NCI-H2107 treated with DMSO at 0.1 percent for 48 hours (cell line): ENCODE data around the gene ZNF653.
"Not testable (repeated sequence)": the region's sequence is repeated elsewhere in the genome, so short reads cannot be mapped to it uniquely, and the experiment has no call there.

ENCODE experiments used
- DNase-seq: peaks from one replicate; lab custom pipeline; 2025; ENCODE audit not compliant: unreplicated experiment; lab: John Stamatoyannopoulos, UW

The ZNF653 gene

GRCh38 chr19:11434703-11435056, 71.0 kb downstream of the ZNF653 start:
- no peak for DNase-seq

GRCh38 chr19:11433526-11433925, 72.1 kb downstream of the ZNF653 start:
- not testable (repeated sequence) for DNase-seq
